TTC549 (cell line): ENCODE data around the gene CABP1.
"Not testable (repeated sequence)": the region's sequence is repeated elsewhere in the genome, so short reads cannot be mapped to it uniquely, and the experiment has no call there.

Source experiments
- FAIRE-seq: peaks from 2 replicates; lab custom pipeline; 2012; peaks lifted over from hg19 to GRCh38; lab: Jason Lieb, UNC

CABP1 gene

GRCh38 chr12:120639771-120640721 lies at the start of gene CABP1:
TSS of gene CABP1 (plus strand) at chr12:120640626. CDS start at chr12:120640686, 60 bp downstream.
- no peak for FAIRE-seq

GRCh38 chr12:120590741-120591407 lies 49.6 kb upstream of the CABP1 start:
- no peak for FAIRE-seq

GRCh38 chr12:120592121-120593049 lies 48.0 kb upstream of the CABP1 start:
- no peak for FAIRE-seq

DNA sequence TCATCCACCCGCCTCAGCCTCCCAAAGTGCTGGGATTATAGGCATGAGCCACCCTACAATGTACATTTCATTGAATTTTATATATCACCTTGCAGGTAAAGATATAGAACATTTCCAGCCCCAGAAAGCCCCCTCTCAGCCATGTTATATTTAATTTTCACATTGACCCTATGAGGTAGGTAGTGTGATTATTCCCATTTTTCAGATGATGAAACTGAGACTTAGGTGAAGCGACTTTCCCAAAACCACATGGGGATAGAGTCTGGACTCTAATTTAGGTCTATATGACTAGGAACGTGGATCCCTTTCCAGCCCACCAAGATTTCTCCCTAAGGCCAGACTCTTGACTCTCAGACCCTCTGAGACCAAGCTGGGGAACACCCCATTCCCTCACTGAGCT lies 43.5 kb upstream of the CABP1 start:
- FAIRE-seq = no peak

- no peak for FAIRE-seq
Measured at GRCh38 chr12:120597861-120598260, 42.6 kb upstream of the CABP1 start.

- no peak for FAIRE-seq
Measured at GRCh38 chr12:120598674-120599463, 41.6 kb upstream of the CABP1 start.

GRCh38 chr12:120599672-120600552 lies 40.5 kb upstream of the CABP1 start:
- no peak for FAIRE-seq

DNA sequence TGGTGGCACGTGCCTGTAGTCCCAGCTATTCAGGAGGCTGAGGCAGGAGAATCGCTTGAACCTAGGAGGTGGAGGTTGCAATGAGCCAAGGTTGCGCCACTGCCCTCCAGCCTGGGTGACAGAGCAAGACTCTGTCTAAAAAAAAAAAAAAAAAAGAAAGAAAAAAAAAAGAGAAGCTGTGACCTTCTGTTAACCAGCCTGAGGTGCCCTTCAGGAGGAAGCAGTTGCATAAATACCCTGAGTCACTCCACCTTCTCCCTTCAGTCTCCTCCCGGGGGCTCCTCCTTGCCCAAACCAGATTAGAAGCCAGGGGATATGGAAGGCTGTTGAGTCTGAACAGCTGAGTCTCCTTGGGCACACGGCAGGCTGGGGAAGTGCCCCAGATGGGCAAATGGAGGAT lies 38.0 kb upstream of the CABP1 start:
- FAIRE-seq = not testable (repeated sequence)

DNA sequence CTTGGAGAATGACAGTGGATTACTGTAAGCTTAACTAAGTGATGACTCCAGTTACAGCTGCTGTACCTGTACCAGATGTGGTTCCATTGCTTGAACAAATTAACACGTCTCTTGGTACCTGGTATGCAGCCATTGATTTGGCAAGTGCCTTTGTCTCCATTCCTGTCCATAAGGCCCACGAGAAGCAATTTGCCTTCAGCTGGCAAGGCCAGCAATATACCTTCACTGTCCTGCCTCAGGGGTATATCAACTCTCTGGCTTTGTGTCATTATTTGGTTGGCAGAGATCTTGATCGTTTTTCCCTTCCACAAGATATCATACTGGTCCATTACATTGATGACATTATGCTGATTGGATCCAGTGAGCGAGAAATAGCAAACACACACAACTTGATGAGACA lies 29.9 kb upstream of the CABP1 start:
- no peak for FAIRE-seq

GRCh38 chr12:120611534-120611933 lies 28.9 kb upstream of the CABP1 start:
- FAIRE-seq = not testable (repeated sequence)

GRCh38 chr12:120614848-120615247 lies 25.6 kb upstream of the CABP1 start:
- no peak for FAIRE-seq

DNA sequence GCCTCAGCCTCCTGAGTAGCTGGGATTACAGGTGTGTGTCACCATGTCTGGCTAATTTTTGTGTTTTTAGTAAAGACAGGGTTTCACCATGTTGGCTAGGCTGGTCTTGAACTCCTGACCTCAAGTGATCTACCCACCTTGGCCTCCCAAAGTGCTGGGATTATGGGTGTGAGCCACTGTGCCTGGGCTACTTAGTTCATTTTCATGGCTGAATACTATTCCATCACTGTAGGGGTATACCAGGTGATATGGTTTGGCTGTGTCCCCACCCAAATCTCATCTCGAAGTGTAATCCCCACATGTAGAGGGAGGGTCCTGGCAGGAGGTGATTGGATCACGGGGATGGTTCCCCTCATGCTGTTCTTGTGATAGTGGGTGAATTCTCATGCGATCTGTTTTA lies 23.2 kb upstream of the CABP1 start:
- FAIRE-seq = not testable (repeated sequence)

- FAIRE-seq = not testable (repeated sequence)
Measured at GRCh38 chr12:120617767-120618166, 22.7 kb upstream of the CABP1 start.

GRCh38 chr12:120618954-120619615 lies 21.3 kb upstream of the CABP1 start:
- FAIRE-seq = no peak

- no peak for FAIRE-seq
Measured at GRCh38 chr12:120620624-120621023, 19.8 kb upstream of the CABP1 start.

GRCh38 chr12:120625557-120626419 lies 14.6 kb upstream of the CABP1 start:
- FAIRE-seq = no peak

- no peak for FAIRE-seq
Measured at GRCh38 chr12:120628919-120629318, 11.5 kb upstream of the CABP1 start.

GRCh38 chr12:120630104-120630892 lies 10.1 kb upstream of the CABP1 start:
- FAIRE-seq = no peak
